Hindlimb muscle (tissue), 1 donor: ENCODE results near the gene POLD1. TPM values are rescaled to one million over a fixed set of nuclear protein-coding genes. Genes with fewer than 3 reads are reported as not detected.

Experiments
- DNase-seq: peaks from one replicate; pipeline ENCODE4 v3.0.0-alpha.2; 2013
- polyA plus RNA-seq: library from polyadenylated mRNA; unstranded; fragments of 120-200 nt; gene quantifications from one replicate; pipeline ENCODE4 v1.2.1, GENCODE V29; 2013; ENCODE audit not compliant: insufficient read length

The POLD1 gene
- polyA plus RNA-seq, 1 donor = 19.7 TPM

- DNase-seq = no peak
These were observed 8.6 kb downstream of the POLD1 start for GRCh38 chr19:50392759-50393158.

- DNase-seq = no peak
These were observed 9.4 kb downstream of the POLD1 start for GRCh38 chr19:50393589-50393988.

GRCh38 chr19:50394017-50394416 lies 9.9 kb downstream of the POLD1 start:
- no peak for DNase-seq

GRCh38 chr19:50398675-50399367 lies 14.7 kb downstream of the POLD1 start:
- DNase-seq = no peak

- no peak for DNase-seq
These were observed 15.2 kb downstream of the POLD1 start for GRCh38 chr19:50399368-50399745.

GRCh38 chr19:50401605-50402450 lies 17.7 kb downstream of the POLD1 start:
- no peak for DNase-seq

- DNase-seq = no peak
These were observed 18.6 kb downstream of the POLD1 start for GRCh38 chr19:50402544-50403301.

GRCh38 chr19:50406156-50406820 lies 22.1 kb downstream of the POLD1 start:
- no peak for DNase-seq

GRCh38 chr19:50406829-50407228 lies 22.7 kb downstream of the POLD1 start:
- DNase-seq = no peak

GRCh38 chr19:50409347-50409746 lies 25.2 kb downstream of the POLD1 start:
- DNase-seq = no peak

GRCh38 chr19:50410109-50410508 lies 26.0 kb downstream of the POLD1 start:
- no peak for DNase-seq

GRCh38 chr19:50412419-50412818 lies 28.3 kb downstream of the POLD1 start:
- no peak for DNase-seq

- no peak for DNase-seq
These were observed 28.9 kb downstream of the POLD1 start for GRCh38 chr19:50413096-50413495.

GRCh38 chr19:50413531-50413930 lies 29.4 kb downstream of the POLD1 start:
- no peak for DNase-seq

GRCh38 chr19:50414864-50415660 lies 30.9 kb downstream of the POLD1 start:
- peak; percentile 68 for DNase-seq

GRCh38 chr19:50415661-50416033 lies 31.5 kb downstream of the POLD1 start:
- no peak for DNase-seq

- no peak for DNase-seq
These were observed 32.2 kb downstream of the POLD1 start for GRCh38 chr19:50416034-50416977.

GRCh38 chr19:50417111-50418081 lies 33.2 kb downstream of the POLD1 start:
- no peak for DNase-seq
